Breast epithelium (tissue), 4 donors: ENCODE measurements around the gene TCTN3. TPM values are rescaled to one million over a fixed set of nuclear protein-coding genes. Genes with fewer than 3 reads are reported as not detected.
"Not testable (repeated sequence)": the region's sequence is repeated elsewhere in the genome, so short reads cannot be mapped to it uniquely, and the experiment has no call there.

Source experiments
- DNase-seq, 2 donors: peaks; one replicate each; pipeline ENCODE4 v3.0.0-alpha.2; 2019; ENCODE audit warnings: low spot score in 2 of 2
- H3K27ac ChIP-seq, 2 donors: fragments of 200-600 bp; sonication (generic) in 1 of 2; one replicate each; pipeline ENCODE4 v1.5.1; 2016 to 2019; ENCODE audit warnings: mild to moderate bottlenecking in 1 of 2
- H3K27me3 ChIP-seq, 2 donors: fragments of 200-600 bp; sonication (generic) in 1 of 2; one replicate each; pipeline versions ENCODE4 v1.5.1 to v1.6.0; 2017 to 2019; ENCODE audit warnings: control low read depth in 1 of 2, mild to moderate bottlenecking in 1 of 2
- H3K36me3 ChIP-seq: fragments of 200-600 bp; one replicate; pipeline ENCODE4 v1.5.1; 2019
- H3K4me1 ChIP-seq, 2 donors: fragments of 200-600 bp; sonication (generic); one replicate each; pipeline ENCODE4 v1.5.1; 2016 to 2019; ENCODE audit warnings: control low read depth in 1 of 2
- H3K4me3 ChIP-seq, 3 donors: fragments of 200-600 bp; sonication (generic); 1 replicate in 2 of 3; 2 replicates in 1 of 3; pipeline ENCODE4 v1.5.1; 2016 to 2019; ENCODE audit warnings: mild to moderate bottlenecking in 3 of 3, moderate library complexity in 2 of 3
- H3K9me3 ChIP-seq, 2 donors: fragments of 200-600 bp; sonication (generic) in 1 of 2; one replicate each; pipeline ENCODE4 v1.5.1; 2016 to 2019; ENCODE audit warnings: control low read depth in 1 of 2
- POLR2A ChIP-seq: fragments of 450-650 bp; IDR thresholded peaks from one replicate; pipeline ENCODE4 v1.6.1; 2016; ENCODE audit warnings: antibody characterized with exemption, mild to moderate bottlenecking, moderate library complexity
- POLR2AphosphoS5 ChIP-seq, 3 donors: sonication (generic); formaldehyde crosslinking; IDR thresholded peaks; one replicate each; pipeline ENCODE4 v1.6.1; 2017; ENCODE audit warnings: antibody characterized with exemption in 3 of 3
- intact Hi-C: fragments of 100-400 bp; cut with DNase I; formaldehyde crosslinking; loops from one replicate; pipeline ENCODE4 v1.15.1; 2023; ENCODE audit warnings: low total_unique reads
- total RNA-seq, 3 donors: library from RNA; depleted of rRNA; stranded (reverse); fragments of >200 nt; gene quantifications; one replicate each; pipeline ENCODE4 v1.1.0, GENCODE V29; 2016
- TF ChIP-seq, protein P1 (sequence below), 3 donors: fragments of 450-650 bp; IDR thresholded peaks; one replicate each; pipeline ENCODE4 v1.5.1; 2016 to 2017; ENCODE audit warnings: antibody characterized with exemption in 3 of 3, mild to moderate bottlenecking in 3 of 3, moderate library complexity in 3 of 3

The TCTN3 gene
- total RNA-seq, 3 donors from 2014 or later: 21.4 to 39.4 (median 38.0) TPM

DNA sequence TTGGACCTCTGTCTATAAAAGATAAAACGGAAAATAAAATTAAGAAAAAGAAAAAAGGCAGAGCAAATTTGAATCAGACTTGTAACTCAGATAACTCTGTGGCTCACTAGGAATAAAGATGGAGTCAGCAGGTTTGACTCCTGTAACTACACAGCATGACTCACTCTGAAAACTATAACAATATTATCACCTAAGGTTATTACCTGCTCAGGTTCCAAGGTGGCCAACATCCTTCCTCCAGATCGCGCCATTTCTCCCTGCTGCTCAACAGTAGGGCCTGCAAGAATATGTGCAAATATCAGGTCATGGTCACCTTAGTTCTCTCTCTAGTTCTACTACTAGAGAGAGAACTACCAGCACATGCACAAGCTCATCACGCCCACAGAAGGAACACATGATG is 67.2 kb downstream of the TCTN3 start:
- H3K4me3 ChIP-seq: no peak overlapping the region
- no peaks in the 10 kb centered on the region for H3K36me3 ChIP-seq
- no peak overlapping the region for H3K27ac ChIP-seq
- no peaks in the 10 kb centered on the region for H3K4me1 ChIP-seq
- no peak for DNase-seq
- TF ChIP-seq POLR2AphosphoS5 (IDR thresholded peaks at IDR 0.05): no peak
- no peak for TF ChIP-seq POLR2A
- TF ChIP-seq, protein P1, sequence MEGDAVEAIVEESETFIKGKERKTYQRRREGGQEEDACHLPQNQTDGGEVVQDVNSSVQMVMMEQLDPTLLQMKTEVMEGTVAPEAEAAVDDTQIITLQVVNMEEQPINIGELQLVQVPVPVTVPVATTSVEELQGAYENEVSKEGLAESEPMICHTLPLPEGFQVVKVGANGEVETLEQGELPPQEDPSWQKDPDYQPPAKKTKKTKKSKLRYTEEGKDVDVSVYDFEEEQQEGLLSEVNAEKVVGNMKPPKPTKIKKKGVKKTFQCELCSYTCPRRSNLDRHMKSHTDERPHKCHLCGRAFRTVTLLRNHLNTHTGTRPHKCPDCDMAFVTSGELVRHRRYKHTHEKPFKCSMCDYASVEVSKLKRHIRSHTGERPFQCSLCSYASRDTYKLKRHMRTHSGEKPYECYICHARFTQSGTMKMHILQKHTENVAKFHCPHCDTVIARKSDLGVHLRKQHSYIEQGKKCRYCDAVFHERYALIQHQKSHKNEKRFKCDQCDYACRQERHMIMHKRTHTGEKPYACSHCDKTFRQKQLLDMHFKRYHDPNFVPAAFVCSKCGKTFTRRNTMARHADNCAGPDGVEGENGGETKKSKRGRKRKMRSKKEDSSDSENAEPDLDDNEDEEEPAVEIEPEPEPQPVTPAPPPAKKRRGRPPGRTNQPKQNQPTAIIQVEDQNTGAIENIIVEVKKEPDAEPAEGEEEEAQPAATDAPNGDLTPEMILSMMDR (IDR thresholded peaks at IDR 0.05): no peak
- no peaks in the 10 kb centered on the region for H3K27me3 ChIP-seq
- no peaks in the 10 kb centered on the region for H3K9me3 ChIP-seq
- intact Hi-C loops: no loop called here

DNA sequence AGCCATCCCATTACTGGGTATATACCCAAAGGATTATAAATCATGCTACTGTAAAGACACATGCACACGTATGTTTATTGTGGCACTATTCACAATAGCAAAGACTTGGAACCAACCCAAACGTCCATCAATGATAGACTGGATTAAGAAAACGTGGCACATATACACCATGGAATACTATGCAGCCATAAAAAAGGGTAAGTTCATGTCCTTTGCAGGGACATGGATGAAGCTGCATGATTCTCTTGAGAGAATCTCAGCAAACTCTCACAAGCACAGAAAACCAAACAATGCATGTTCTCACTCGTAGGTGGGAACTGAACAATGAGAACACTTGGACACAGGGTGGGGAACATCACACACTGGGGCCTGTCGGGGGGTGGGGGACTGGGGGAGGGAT is 73.3 kb downstream of the TCTN3 start:
- intact Hi-C loops, H3K36me3 ChIP-seq, DNase-seq, H3K4me3 ChIP-seq, H3K27me3 ChIP-seq, H3K9me3 ChIP-seq, H3K27ac ChIP-seq, H3K4me1 ChIP-seq: not testable (repeated sequence)

DNA sequence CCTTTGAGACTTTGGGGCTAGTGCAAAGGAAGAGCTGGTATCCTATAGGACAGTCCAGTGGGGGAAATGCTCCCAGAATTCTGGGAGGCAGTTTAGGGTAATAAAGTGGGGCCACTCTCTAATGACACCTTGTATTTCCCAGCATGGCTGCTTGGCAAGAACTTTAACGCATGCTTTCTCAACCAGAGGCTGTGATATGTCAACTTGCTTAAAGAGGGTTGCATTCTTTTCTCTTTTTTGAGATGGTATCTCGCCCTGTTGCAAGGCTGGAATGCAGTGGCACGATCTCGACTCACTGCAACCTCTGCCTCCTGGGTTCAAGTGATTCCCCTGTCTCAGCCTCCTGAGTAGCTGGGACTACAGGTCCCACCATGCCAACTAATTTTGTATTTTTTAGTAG is 75.6 kb downstream of the TCTN3 start:
- no peak for DNase-seq
- no peaks in the 10 kb centered on the region for H3K27me3 ChIP-seq
- H3K4me3 ChIP-seq: no peak overlapping the region
- intact Hi-C loops: no loop called here
- H3K36me3 ChIP-seq: peaks cover 4% of the 10 kb centered on the region
- no peak overlapping the region for H3K27ac ChIP-seq
- no peak for TF ChIP-seq POLR2A
- TF ChIP-seq, protein P1 (IDR thresholded peaks at IDR 0.05): no peak
- H3K9me3 ChIP-seq: no peaks in the 10 kb centered on the region
- H3K4me1 ChIP-seq: no peaks in the 10 kb centered on the region

DNA sequence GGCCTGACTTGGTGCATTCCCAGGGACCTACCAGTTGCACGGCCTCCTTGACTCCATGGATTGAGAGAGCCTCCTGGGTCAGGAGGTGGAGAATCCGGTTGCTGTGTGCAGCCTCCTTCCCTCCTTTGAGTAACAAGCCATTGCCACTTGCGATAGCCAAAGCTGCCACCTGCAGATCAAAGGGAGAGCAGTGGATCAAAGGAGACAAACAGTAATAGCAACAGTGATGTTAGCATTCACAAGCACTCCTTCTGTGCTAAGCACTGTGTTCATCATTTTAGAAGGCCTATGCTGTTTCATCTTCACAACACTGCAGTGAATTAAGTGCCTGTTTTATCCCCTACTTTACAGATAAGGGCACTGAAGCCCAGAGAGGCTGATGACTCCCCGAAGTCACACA is 77.3 kb downstream of the TCTN3 start:
- Histone ChIP-seq H3K36me3 (peaks cover 4% of the 10 kb centered on the region), H3K4me3 (no peak overlapping the region), H3K27me3 (no peaks in the 10 kb centered on the region), H3K27ac (no peak overlapping the region), H3K4me1 (no peaks in the 10 kb centered on the region), H3K9me3 (no peaks in the 10 kb centered on the region)
- TF ChIP-seq POLR2AphosphoS5 (IDR thresholded peaks at IDR 0.05): no peak
- intact Hi-C loops: no loop called here
- DNase-seq: no peak

Other genes with a start within 250 kb of the TCTN3 start
- 100 to 1,000 TPM; 156 to 455 (median 200) TPM for gene SORBS1, start 132.6 kb downstream of the TCTN3 start, total RNA-seq
- gene ALDH18A1, start 37.2 kb downstream of the TCTN3 start, total RNA-seq: 10 to 100 TPM; 18.6 to 47.2 (median 38.2) TPM
- gene ENTPD1, start 62.2 kb upstream of the TCTN3 start, total RNA-seq: 10 to 100 TPM; 17.4 to 26.9 (median 18.4) TPM
- gene CC2D2B, start 214.0 kb upstream of the TCTN3 start, total RNA-seq: 1 to 10 TPM in 2 of 3 donors, under 1 TPM in 1; 0.96 to 2.9 (median 2.0) TPM